ENCODE results near the gene PITPNC1. TPM values are rescaled to one million over a fixed set of nuclear protein-coding genes. Genes with fewer than 3 reads are reported as not detected.
"Not testable (repeated sequence)": the region's sequence is repeated elsewhere in the genome, so short reads cannot be mapped to it uniquely, and the experiment has no call there.

The PITPNC1 gene
- total RNA-seq = 8.1 TPM

DNA sequence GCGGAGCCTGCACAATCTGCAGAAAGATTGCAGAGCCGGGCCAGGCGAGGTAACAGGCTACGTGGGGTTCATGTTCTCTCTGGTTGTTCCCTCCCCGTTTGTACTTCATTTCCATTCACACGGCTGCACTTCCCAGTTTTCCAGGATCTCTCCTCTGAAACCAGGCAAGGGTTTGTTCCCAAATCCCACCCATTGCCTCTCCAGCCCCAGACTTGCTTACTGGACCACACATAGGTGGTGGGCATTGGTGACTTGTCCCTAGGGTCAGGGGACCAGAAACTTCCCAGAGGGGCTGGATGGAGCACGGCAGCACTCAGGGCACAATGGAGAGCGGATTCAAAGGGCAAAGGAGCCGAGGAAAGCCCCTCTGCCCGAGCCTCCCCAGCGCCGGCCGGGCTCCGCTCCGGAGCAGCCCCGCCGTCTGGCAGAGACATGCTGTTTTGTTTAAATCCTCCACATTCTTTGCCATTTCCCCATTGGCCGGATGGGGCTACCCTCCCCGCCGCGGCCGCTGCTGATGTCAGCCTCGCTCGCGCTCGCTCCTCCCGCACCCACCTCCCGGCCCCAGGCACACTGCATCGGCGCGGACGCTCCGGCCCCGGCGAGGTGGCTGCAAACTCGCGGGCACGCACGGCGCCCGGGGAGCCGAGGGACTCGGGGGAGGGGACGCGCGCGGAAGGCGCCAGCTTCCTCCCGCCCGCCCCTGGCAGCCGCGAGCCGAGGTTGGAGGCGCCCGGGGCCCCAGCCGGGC is at the start of gene PITPNC1:
Gene PITPNC1 (plus strand): TSS at position 545 of the 751 bp plus-strand sequence.
- intact Hi-C loops (cut with DNase I) = loop anchor here (10.0 kb wide), 1 partner anchor 98 kb away; no protein-coding TSS in a partner anchor
- H3K4me1 ChIP-seq = peaks cover 15% of the 10 kb centered on the region

DNA sequence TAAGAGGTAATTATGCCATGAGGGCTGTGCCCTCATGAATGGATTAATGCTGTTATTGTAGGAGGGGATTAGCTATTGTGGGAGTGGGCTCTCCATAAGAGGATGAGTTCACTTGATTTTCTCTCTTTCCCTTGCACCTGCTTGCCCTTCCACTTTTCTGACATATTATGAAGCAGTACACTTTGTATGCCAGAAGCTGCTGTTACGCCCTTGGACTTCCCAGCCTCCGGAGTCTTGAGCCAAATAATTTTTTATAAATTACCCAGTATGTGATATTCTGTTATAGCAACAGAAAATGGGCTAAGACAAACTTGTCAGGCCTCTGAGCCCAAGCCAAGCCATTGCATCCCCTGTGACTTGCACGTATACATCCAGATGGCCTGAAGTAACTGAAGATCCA is 49.1 kb upstream of the PITPNC1 start:
- intact Hi-C loops (cut with DNase I) = no loop called here
- Histone ChIP-seq H3K27ac (no peak overlapping the region), H3K9me3 (no peaks in the 10 kb centered on the region), H3K27me3 (no peaks in the 10 kb centered on the region), H3K4me3 (no peak overlapping the region), H3K36me3 (no peaks in the 10 kb centered on the region), H3K4me1 (no peaks in the 10 kb centered on the region)
- DNase-seq (ENCODE audit: extremely low spot score in 2 of 2) = no peak
- TF ChIP-seq, protein P1, sequence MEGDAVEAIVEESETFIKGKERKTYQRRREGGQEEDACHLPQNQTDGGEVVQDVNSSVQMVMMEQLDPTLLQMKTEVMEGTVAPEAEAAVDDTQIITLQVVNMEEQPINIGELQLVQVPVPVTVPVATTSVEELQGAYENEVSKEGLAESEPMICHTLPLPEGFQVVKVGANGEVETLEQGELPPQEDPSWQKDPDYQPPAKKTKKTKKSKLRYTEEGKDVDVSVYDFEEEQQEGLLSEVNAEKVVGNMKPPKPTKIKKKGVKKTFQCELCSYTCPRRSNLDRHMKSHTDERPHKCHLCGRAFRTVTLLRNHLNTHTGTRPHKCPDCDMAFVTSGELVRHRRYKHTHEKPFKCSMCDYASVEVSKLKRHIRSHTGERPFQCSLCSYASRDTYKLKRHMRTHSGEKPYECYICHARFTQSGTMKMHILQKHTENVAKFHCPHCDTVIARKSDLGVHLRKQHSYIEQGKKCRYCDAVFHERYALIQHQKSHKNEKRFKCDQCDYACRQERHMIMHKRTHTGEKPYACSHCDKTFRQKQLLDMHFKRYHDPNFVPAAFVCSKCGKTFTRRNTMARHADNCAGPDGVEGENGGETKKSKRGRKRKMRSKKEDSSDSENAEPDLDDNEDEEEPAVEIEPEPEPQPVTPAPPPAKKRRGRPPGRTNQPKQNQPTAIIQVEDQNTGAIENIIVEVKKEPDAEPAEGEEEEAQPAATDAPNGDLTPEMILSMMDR (IDR thresholded peaks at IDR 0.05) = no peak
- TF ChIP-seq POLR2A (IDR thresholded peaks at IDR 0.05) (no peak), POLR2AphosphoS5 (IDR thresholded peaks at IDR 0.05; ENCODE audit: insufficient read depth in 1 of 2, low read depth in 1 of 2) (no peak)

More for the DNA sequence above, at the start of gene PITPNC1:
- H3K27ac ChIP-seq = peak within 1 kb of the TSS; percentile 93
- no peaks in the 10 kb centered on the region for H3K36me3 ChIP-seq
- TF ChIP-seq POLR2A (IDR thresholded peaks at IDR 0.05) (peak; percentile 15 to 72), POLR2AphosphoS5 (IDR thresholded peaks at IDR 0.05; ENCODE audit: insufficient read depth in 1 of 2, low read depth in 1 of 2) (peak; percentile 12 to 78)
- TF ChIP-seq, protein P1 (IDR thresholded peaks at IDR 0.05) = peak in 1 of 3 experiments; percentile 24
- no peaks in the 10 kb centered on the region for H3K9me3 ChIP-seq
- no peaks in the 10 kb centered on the region for H3K27me3 ChIP-seq
- DNase-seq (ENCODE audit: extremely low spot score in 2 of 2) = peak in 1 of 2 donors; percentile 93
- H3K4me3 ChIP-seq = peak within 1 kb of the TSS; percentile 84 to 97

DNA sequence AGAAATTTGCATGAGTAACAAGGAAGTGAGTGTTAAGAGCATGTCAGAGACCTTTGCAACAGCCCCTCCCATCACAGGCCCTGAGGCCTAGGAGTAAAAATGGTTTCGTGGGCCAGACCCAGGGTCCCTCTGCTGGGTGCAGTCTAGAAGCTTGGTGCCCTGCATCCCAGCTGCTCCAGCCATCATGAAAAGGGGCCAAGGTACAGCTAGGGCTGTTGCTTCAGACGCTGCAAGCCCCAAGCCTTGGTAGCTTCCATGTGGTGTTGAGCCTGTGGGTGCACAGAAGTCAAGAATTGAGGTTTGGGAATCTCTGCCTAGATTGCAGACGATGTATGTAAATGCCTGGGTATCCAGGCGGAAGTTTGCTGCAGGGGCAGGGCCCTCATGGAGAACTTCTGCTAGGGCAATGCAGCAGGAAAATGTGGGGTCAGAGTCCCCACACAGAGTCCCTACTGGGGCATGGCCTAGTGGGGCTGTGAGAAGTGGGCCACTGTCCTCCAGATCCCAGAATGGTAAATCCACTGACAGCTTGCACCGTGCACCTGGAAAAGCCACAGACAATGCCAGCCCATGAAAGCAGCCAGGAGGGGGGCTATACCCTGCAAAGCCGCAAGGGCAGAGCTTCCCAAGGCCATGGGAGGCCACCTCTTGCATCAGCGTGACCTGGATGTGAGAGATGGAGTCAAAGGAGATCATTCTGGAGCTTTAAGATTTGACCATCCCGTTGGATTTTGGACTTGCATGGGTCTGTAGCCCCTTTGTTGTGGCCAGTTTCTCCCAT is 45.5 kb upstream of the PITPNC1 start:
- H3K4me3 ChIP-seq; H3K36me3 ChIP-seq; intact Hi-C loops (cut with DNase I); H3K9me3 ChIP-seq; H3K27ac ChIP-seq; H3K4me1 ChIP-seq; DNase-seq (ENCODE audit: extremely low spot score in 2 of 2); H3K27me3 ChIP-seq: not testable (repeated sequence)

DNA sequence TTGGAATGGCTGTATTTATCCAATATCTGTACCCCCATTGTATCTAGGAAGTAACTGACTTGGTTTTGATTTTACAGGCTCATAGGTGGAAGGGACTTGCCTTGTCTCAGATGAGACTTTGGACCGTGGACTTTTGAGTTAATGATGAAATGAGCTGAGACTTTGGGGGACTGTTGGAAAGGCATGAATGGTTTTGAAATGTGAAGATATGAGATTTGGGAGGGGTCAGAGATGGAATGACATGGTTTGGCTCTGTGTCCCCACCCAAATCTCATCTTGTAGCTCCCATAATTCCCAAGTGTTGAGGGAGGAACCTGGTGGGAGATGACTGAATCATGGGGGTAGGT is 44.9 kb upstream of the PITPNC1 start:
- H3K9me3 ChIP-seq; H3K4me3 ChIP-seq; intact Hi-C loops (cut with DNase I): not testable (repeated sequence)

DNA sequence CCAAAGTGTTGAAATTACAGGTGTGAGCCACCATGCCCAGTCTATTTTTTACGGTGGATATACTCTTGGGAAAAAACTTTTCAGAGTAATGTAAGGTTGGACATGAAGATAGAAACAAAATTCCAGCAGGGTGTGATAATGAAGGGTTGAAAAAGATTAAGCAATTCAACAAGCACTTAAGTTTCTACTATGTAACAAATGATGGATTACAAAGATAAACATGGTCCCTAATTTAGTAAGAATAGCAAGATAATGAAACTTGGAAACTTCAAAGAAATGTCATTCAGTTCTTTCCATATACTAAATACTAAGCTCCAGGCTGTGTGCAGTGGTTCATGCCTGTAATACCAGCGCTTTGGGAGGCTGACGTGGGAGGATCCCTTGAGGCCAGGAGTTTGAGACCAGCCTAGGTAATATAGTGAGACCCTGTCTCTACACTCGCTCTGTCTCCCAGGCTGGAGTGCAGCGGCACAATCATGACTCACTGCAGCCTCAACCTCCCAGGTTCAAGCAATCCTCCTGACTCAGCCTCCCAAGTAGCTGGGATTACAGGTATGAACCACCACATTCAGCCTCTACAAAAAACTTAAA is 41.7 kb upstream of the PITPNC1 start:
- H3K36me3 ChIP-seq = peaks cover 0 to 2% of the 10 kb centered on the region in 2 donors
- peak in 1 of 2 donors; percentile 32 for DNase-seq (ENCODE audit: extremely low spot score in 2 of 2)
- no peak overlapping the region for H3K4me3 ChIP-seq
- H3K27ac ChIP-seq = no peak overlapping the region
- TF ChIP-seq, protein P1 (IDR thresholded peaks at IDR 0.05) = no peak
- no peak for TF ChIP-seq POLR2AphosphoS5 (IDR thresholded peaks at IDR 0.05; ENCODE audit: insufficient read depth in 1 of 2, low read depth in 1 of 2)
- no peak for TF ChIP-seq POLR2A (IDR thresholded peaks at IDR 0.05)
- no peaks in the 10 kb centered on the region for H3K9me3 ChIP-seq
- H3K4me1 ChIP-seq = no peaks in the 10 kb centered on the region
- no peaks in the 10 kb centered on the region for H3K27me3 ChIP-seq
- intact Hi-C loops (cut with DNase I) = no loop called here

More for the DNA sequence above, 44.9 kb upstream of the PITPNC1 start:
- not testable (repeated sequence) for H3K36me3 ChIP-seq; H3K27me3 ChIP-seq; DNase-seq (ENCODE audit: extremely low spot score in 2 of 2); H3K27ac ChIP-seq; H3K4me1 ChIP-seq
